HPDE6-E6E7 (cell line): ENCODE data around the gene SAMD14.

Experiments used
- DNase-seq: peaks from one replicate; pipeline ENCODE4 v3.0.0; 2011; ENCODE audit warnings: missing footprints; ENCODE audit errors: extremely low spot score

Gene SAMD14

DNA sequence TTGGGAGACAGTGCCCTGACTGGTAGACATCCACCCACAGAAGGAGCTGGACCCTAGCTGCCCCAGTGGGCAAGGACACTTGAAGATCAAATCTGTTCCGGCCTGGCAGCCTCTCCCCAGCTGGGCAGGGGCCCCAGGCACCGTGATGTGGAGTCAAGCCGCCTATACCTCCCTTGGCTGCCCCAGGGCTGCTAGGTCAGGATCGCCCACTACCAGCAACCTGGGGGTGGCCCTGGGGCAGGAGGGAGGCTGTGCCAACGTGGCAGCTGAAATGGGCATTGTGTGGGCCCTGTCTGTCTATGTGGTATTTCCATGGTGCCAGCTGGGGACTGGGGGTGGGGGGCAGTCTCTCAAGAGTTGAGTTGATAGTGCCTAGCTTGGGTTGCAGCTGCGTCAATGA lies 33.9 kb downstream of the SAMD14 start:
- no peak for DNase-seq

DNA sequence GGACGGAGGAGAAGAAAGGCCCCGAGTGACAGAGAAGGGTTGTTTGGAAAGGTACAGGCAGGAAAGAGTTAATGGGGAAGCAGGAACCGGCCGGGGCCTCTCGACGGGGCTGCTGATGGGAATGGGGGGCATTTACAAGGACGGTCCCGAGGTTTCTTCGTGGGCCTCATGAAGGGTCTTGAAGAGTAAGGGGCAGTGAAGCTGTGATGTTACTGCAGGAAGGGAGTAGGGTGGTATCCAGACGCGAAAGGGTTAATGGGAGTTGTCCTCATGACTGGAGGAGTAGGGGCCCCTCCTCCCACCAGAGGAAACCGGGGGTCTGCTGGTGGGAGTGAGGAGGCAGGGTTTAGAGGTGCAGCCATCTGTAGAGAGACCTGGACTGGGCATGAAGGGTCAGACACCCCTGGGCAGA lies 34.3 kb downstream of the SAMD14 start:
- no peak for DNase-seq

DNA sequence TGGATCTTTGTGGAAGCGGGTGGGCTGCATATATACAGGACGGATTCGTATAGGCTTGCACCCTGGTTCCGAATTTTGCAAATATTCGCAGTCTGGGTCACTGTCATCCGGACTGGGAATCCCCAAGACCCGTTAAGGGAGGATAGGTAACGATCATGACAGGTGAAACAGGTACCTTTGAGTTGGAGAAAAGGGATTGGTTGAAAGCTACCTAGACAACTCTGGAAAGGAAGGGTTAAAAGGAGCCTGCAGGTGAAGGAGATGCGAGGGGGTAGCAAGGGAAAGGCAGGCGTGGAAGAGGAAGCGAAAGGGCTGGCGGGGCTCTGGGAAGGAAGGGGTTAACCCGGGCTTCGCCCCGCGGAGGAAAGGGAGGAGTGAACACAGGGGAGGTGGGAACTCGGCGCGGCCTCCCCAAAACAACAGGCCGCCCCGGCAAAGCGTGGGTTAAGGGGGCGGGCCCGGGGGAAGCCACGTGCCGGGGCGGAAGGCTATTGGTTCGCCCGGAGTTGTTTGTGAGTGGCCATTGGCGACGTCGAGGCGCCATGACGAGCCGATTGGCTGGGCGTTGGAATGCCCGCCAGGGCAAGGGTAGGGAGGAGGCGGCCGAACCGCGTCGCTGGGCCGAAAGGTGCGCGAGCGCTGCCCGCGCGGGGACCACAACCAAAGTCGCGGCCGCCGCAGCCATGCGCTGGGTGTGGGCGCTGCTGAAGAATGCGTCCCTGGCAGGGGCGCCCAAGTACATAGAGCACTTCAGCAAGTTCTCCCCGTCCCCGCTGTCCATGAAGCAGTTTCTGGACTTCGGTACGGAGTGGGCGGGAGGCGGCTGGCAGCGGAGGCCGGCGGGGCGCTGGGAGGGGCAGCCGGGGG lies 35.0 kb downstream of the SAMD14 start, which contains the start of gene PDK2:
TSS of gene PDK2 (plus strand) at position 599 of the 867 bp plus-strand sequence. CDS start at position 684, 85 bp downstream.
- DNase-seq: peak; percentile 93

DNA sequence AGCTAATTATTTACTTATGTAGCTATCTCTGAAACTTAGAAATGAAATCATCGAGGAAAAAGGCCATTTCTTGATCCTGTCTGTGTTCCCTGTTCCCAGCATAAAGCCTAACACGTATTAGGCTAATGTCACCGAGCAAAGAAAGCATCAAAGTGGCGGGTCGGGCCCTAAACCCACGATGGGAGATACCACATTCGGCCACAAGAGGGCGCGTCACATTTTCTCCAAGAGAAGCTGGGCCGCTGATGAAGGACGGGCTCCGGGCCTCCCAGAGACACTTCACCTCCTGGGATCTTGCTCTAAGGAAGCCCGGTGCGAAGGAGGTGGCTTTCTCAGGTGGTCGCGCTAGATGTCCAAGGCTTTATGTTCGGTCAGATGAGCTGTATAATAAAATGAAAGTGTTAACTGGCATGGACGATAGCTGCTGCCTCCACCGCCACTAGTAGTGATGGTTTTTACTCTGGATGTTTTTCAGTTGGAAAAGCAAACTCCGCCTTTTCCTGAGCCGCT lies 35.7 kb downstream of the SAMD14 start:
- DNase-seq: peak; percentile 83

DNA sequence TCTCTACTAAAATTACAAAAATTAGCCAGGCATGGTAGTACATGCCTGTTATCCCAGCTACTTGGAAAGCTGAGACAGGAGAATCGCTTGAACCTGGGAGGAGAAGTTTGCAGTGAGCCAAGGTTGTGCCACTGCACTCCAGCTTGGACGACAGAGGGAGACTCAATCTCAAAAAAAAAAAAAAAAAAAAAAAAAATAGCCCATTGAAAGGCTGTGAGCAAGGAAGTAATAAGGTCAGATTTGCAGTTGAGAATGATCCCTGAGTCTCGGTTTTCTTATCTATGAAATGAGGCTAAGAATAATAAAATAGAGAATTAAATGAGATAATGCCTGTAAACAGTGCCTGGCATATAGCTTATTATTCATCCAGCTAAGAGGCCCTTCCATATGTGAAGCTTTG lies 36.2 kb downstream of the SAMD14 start:
- DNase-seq: no peak

DNA sequence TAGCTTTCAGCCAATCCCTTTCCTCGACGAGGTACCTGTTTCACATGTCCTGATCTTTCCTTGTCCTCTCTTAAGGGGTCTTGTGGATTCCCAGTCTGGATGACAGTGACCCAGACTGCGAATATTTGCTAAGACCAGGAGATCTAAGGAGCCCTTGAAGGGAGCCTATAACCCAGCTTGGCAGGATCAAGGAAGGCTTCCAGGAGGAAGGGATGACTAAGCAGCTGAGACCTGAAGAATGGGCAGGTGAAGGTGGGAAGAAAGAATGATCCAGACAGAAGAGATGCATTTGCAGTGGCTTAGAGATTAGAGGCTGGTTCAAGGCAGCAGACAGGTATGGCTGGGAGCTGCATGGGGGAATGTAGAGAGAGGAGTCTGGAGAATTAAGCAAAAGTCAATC lies 36.7 kb downstream of the SAMD14 start:
- DNase-seq: no peak

DNA sequence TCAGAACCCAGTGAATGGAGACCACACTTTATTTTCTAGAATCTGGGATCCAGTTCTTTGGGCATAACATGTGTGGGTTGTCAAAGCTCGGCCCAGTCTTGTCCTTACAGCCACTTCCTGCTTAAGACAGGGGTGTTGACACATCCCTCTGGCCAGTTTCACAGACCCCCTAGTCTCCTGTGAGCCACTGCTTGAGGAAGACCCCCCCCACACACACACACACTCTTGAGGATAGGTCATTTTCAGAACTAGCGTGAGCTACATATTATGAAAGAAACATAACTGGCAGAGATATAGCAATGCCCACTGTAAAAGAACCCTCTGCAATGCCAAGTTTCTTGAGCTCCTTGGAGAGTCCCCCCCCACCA lies 38.1 kb downstream of the SAMD14 start:
- no peak for DNase-seq

DNA sequence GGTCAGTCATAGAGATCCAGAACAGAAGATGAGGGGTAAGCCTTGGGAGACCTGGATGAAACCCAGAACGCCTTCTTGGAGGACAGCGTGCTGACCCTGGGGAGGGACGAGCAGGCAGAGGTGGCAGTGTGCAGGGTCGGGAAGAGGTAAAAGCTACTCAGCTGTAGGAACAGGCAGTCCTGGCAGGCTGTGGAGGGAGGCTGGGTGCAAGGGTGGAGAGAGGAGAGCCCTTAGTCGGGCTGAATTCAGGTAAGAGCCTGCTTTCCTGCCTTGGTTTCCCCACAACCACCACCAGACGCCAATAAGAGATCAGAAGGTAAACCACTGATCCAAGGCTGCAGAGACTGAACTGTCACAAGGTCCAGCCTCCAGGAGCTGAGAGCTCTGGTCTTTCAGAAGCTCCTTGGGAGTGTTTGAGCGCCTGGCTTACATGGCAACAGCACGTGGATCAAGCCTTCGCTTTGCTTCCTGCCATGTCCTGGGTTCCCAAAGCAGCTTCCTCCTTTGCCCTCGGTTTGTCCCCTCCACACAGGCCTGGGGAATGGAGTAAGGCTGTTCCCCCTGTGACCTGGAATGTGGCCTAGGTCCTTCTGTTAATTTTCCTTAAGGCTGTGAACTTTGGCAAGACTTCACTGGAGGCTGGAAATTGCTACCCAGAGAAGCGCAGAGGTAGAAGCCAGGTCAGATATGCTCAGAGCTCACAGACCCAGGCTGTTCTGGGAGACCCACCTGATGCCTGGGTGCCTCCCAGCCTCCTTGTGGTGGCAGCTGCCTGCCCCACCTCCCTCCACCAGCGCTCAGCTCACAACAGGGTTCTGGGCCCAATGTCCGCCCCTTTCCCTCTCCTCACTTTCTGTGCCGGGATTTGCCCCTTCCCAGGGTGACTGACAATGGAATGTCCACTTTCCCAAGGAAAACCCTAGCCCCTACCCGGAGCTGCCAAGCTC lies 38.7 kb downstream of the SAMD14 start:
- DNase-seq: no peak

DNA sequence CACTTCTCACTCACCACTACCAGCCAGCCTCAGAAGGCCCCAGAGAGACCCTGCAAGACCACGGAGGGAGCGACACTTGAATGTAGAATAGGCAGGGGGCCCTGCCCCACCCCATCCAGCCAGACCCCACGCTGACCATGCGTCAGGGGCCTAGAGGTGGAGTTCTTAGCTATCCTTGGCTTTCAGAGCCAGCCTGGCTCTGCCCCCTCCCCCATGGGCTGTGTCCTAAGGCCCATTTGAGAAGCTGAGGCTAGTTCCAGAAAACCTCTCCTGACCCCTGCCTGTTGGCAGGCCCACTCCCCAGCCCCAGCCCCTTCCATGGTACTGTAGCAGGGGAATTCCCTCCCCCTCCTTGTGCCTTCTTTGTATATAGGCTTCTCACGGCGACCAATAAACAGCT lies 39.9 kb downstream of the SAMD14 start:
- no peak for DNase-seq

DNA sequence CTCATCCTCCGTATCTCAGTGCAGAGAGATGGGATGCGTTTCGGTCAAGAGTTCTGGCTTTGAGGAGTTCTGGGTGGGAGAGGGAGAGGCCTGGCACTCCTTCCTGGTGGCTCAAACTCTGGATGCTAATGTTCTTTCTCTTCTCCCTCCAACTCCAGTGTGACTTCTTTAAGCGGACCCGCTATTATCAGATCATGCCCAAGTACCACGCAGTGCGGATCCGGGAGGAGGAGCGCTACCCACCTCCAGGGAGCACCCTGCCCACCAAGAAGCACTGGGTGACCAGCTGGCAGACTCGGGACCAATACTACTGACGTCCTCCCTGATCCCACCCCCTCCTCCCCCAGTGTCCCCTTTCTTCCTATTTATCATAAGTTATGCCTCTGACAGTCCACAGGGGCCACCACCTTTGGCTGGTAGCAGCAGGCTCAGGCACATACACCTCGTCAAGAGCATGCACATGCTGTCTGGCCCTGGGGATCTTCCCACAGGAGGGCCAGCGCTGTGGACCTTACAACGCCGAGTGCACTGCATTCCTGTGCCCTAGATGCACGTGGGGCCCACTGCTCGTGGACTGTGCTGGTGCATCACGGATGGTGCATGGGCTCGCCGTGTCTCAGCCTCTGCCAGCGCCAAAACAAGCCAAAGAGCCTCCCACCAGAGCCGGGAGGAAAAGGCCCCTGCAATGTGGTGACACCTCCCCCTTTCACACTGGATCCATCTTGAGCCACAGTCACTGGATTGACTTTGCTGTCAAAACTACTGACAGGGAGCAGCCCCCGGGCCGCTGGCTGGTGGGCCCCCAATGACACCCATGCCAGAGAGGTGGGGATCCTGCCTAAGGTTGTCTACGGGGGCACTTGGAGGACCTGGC lies 40.8 kb downstream of the SAMD14 start:
- no peak for DNase-seq

DNA sequence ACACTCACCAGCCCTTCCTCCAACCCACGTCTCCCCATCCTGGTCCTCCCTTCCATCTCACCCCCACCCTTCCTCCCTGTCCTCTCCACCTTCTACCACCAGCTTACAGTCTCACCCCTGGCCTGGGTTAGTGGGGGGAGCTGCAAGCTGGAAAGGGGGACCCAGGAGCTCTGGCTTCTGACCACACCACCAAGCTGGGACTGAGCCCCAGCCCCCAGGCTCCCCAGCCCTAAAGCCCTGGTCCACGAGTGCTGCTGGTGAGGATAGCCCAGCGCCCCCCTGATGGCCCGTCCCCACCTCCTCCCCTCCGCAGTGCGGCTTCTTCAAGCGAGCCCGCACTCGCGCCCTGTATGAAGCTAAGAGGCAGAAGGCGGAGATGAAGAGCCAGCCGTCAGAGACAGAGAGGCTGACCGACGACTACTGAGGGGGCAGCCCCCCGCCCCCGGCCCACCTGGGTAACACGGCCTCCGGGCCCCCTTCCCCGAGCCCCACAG lies 42.0 kb downstream of the SAMD14 start:
- DNase-seq: no peak

DNA sequence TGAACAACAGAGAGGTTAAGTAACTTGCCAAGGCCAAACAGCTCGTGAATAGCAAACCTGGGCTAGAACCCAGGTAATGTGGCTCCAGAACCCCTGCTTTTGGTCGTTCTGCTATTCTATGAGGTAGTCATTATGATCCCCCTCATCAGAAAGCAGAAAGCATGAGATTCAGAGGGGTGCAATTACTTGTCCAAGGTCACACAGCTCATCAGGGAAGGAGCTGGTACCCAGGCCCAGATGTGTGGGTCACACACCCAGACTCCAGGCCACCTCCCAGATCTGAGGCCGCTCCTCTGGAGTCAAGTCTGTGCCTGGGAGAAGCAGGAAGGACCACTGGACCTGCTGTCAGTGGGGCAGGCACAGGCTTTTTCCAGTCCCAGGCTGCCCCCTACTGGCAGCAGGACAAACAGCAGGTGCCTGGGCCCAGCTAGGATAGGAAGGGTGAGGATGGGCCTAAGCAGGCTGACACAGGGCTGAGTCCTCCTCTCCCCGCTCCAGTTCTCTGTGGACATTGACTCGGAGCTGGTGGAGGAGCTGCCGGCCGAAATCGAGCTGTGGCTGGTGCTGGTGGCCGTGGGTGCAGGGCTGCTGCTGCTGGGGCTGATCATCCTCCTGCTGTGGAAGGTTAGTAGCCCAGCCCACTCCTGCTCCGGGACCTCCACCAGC lies 42.6 kb downstream of the SAMD14 start:
- peak; percentile 69 for DNase-seq

DNA sequence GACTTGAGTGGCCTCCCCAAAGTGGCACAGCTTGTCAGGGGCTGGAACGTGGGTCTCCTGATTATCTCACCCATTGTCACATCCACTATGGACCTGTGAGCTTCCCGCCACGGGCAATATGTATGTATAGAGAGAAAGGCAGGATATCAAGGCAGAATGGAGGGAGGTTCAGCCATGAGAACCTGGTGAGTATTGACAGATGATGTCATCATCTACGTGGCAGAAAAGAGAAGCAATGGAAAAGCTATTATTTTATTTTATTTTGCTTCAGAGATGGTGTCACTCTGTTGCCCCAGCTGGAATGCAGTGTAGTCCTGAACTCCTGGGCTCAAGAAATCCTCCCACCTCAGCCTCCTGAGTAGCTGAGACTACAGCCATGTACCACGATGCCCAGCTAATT lies 48.2 kb downstream of the SAMD14 start:
- no peak for DNase-seq

DNA sequence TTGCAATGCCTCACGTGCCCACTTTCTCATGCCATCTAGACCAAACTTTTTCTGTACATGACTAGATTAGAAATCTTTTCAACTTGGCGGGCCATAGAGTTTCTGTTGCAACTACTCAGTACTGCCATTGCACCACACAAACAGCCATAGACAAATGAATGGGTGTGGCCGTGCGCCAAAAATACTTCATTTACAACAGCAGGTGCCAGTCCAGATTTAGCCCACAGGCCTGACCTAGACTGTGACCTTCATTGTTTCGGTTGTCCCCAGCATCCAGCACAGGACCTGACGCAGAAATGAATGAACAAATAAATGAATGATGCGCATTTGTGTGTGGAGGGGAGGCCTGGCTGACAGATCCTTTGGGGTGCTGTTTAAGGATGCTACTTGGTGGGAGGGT lies 49.1 kb downstream of the SAMD14 start:
- no peak for DNase-seq

DNA sequence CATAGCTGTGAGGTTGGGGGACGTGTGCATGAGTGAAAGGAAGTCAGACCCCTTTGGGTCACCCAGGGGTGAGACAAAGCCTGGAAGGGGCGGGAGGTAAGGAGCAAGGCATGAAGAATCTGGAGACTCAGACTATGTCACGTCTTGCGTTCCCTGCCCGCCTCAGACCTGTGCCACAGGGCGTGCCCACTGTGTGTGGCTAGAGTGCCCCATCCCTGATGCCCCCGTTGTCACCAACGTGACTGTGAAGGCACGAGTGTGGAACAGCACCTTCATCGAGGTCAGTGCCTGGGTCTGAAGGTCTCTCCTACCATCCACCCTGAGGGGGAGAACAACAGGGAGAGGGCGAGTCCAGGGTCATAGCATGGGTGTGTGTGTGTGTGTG lies 49.9 kb downstream of the SAMD14 start:
- DNase-seq: no peak

DNA sequence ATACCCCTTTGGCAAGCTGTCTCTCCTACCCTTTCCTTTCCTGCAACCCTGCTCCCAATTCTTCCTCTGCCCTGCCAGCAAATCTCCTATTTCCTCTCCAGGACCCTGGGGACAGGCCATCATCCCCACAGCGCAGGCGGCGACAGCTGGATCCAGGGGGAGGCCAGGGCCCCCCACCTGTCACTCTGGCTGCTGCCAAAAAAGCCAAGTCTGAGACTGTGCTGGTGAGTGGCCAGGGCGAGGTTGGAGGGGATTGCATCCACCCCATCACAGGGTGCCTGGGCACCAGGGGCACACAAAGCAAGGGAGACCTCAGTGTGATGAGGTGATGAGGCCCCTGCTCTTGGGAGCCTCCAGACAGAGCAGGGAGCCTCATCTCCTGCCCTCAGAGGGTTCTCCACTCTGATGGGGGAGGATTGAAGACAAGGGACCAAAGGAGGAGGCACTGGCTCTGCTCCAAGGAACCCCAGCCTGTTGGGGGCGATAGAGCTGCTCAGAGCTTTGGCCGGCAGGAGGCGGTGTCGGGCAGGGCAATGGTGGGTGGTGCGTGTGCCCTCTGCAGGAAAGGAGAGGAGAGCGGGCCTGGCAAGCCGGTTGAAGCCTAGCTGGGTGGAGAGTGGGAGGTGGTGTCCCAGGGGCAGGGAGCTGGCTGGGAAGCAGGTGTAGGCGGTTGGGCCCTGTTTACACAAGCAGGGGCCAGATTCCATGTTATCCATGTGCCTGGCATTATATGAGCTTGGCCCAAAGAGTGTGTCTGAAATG lies 50.4 kb downstream of the SAMD14 start:
- no peak for DNase-seq

DNA sequence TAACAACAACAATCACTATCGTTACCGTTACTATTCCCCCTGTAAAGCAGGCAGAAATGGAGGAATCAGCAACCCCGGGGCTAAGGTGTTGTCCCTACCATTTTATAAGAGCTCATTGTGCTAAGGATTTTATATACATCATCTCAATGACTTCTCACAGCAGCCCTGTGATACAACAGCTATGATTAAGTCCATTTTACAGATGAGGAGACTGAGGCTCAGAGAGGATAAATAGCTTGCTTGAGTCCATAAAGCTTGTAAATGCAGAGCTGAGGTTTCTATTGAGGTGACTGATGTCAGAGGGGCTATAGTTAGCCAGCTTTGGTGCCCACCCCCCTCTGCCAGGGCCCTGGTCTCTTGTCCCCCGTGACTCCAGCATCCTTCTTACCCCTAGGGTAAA lies 51.5 kb downstream of the SAMD14 start:
- DNase-seq: no peak

DNA sequence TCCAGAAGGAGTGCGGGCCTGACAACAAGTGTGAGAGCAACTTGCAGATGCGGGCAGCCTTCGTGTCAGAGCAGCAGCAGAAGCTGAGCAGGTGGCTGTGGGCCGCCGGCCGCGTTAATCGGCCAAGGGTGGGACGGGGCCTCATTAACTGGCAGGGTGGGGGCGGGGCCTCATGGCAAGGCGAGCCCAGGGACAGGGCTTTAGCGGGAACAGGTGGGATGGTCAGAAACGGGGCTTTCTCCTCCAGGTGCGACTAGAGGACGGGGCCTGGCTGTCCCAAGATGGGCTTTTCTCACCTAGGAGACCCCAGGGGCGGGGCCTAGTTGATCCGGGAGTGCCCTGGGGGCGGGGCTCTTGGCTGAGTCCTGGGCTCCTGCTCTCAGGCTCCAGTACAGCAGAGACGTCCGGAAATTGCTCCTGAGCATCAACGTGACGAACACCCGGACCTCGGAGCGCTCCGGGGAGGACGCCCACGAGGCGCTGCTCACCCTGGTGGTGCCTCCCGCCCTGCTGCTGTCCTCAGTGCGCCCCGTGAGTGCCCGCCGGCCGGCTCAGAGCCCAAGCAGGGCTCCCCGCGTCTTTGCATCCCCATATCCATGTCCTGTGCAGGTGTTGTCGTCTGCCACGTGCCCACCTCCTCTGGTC lies 53.2 kb downstream of the SAMD14 start:
- DNase-seq: no peak

DNA sequence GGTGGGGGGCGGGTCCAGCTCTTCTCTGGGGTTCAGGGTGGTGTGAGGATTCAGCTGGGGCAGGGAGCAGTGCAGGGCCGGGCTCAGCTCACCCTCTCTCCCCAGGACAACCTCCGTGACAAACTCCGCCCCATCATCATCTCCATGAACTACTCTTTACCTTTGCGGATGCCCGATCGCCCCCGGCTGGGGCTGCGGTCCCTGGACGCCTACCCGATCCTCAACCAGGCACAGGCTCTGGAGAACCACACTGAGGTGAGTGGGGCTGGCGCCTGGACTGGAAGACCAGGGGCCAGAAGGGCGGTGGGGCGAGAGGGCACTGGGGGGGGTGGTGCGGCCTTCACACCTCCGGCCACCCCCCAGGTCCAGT lies 53.8 kb downstream of the SAMD14 start:
- no peak for DNase-seq
